HepG2 (cell line): ENCODE results near the gene VWA3A. TPM values are rescaled to one million over a fixed set of nuclear protein-coding genes. Genes with fewer than 3 reads are reported as not detected.

Source experiments
- ATAC-seq: fragments of 200-7000 bp; cut with Tn5 transposase; 3 replicates; pipeline ENCODE4 v1.9.1; 2020; ENCODE audit warnings: mild to moderate bottlenecking, moderate library complexity
- BruUV-seq: library from RNA; stranded (reverse); fragments of 400-500 nt; replicated peaks from 2 replicates; lab custom pipeline; 2021; lab: Mats Ljungman, UMichigan
- CTCF ChIA-PET: fragments of 300-600 bp; formaldehyde crosslinking; extraction: SDS; loops from one replicate; lab custom pipeline; 2021; ENCODE audit warnings: low total read pairs, inconsistent platforms, low intra/inter-chr PET ratio; lab: Yijun Ruan, JAX
- POLR2A ChIA-PET: fragments of 350-600 bp; sonication (Branson Sonifier 250); formaldehyde crosslinking; loops from one replicate; lab custom pipeline; 2020; ENCODE audit warnings: antibody characterized with exemption, inconsistent platforms; lab: Yijun Ruan, JAX
- DNase-seq: peaks from one replicate; pipeline ENCODE4 v3.0.0-alpha.2; 2015; ENCODE audit warnings: low spot score
- FAIRE-seq: peaks from 3 replicates; lab custom pipeline; 2011; peaks lifted over from hg19 to GRCh38; lab: Jason Lieb, UNC
- H2AFZ ChIP-seq: one replicate; pipeline ENCODE4 v1.6.1; 2011; ENCODE audit warnings: low read length, inconsistent platforms
- H3K27ac ChIP-seq: fragments of 300-600 bp; 3 replicates; pipeline ENCODE4 v1.8.0; 2011; ENCODE audit warnings: mixed run types, mild to moderate bottlenecking, mixed read lengths, low read length, inconsistent platforms; ENCODE audit not compliant: insufficient read depth; ENCODE audit errors: extremely low read length
- H3K27me3 ChIP-seq, 2 experiments: fragments of 200-600 bp in 1 of 2; 2 replicates in 1 of 2; 3 replicates in 1 of 2; pipeline versions ENCODE4 v1.6.0 to v1.8.0; 2011; ENCODE audit warnings: low read length in 2 of 2, mild to moderate bottlenecking in 2 of 2, moderate library complexity in 2 of 2, inconsistent platforms in 1 of 2; ENCODE audit not compliant: insufficient read depth in 2 of 2, control insufficient read depth in 1 of 2
- H3K36me3 ChIP-seq, 2 experiments: fragments of 200-600 bp in 1 of 2; replicated peaks in 1 of 2; 2 replicates in 1 of 2; 3 replicates in 1 of 2; pipeline versions ENCODE4 v1.5.1 to v1.8.0; 2011; ENCODE audit warnings: low read length in 2 of 2, inconsistent platforms in 1 of 2; ENCODE audit not compliant: insufficient read depth in 2 of 2, control insufficient read depth in 1 of 2
- H3K4me1 ChIP-seq: 2 replicates; pipeline ENCODE4 v1.5.1; 2012; ENCODE audit warnings: low read length, inconsistent platforms; ENCODE audit not compliant: insufficient read depth
- H3K4me2 ChIP-seq: 2 replicates; pipeline ENCODE4 v1.6.0; 2011; ENCODE audit warnings: low read depth, low read length, inconsistent platforms
- H3K4me3 ChIP-seq, 3 experiments: fragments of 200-600 bp in 1 of 3; sonication (generic), shearing (Covaris generic) in 1 of 3; replicated peaks in 1 of 3; 2 replicates each; pipeline ENCODE4 v1.5.1; 2011 to 2016; ENCODE audit warnings: low read length in 3 of 3, inconsistent platforms in 2 of 3, low read depth in 2 of 3, mild to moderate bottlenecking in 2 of 3, control low read depth in 1 of 3, mixed read lengths in 1 of 3; ENCODE audit not compliant: insufficient read depth in 1 of 3
- H3K79me2 ChIP-seq: one replicate; pipeline ENCODE4 v1.6.1; 2011; ENCODE audit warnings: low read length, inconsistent platforms; ENCODE audit not compliant: insufficient read depth
- H3K9ac ChIP-seq: 2 replicates; pipeline ENCODE4 v1.6.0; 2011; ENCODE audit warnings: mild to moderate bottlenecking, low read depth, low read length, inconsistent platforms; ENCODE audit not compliant: insufficient read depth
- H3K9me3 ChIP-seq: 2 replicates; pipeline ENCODE4 v1.5.1; 2012; ENCODE audit warnings: mild to moderate bottlenecking, low read length
- H4K20me1 ChIP-seq: 2 replicates; pipeline ENCODE4 v1.6.0; 2011; ENCODE audit warnings: inconsistent platforms, mild to moderate bottlenecking, low read length, moderate library complexity; ENCODE audit not compliant: insufficient read depth
- DPF2 ChIP-seq: sonication (generic); formaldehyde crosslinking; IDR thresholded peaks from 2 replicates; pipeline ENCODE4 v1.4.0; 2020; ENCODE audit warnings: mild to moderate bottlenecking, low read depth, missing genetic modification reagents, borderline replicate concordance
- GFI1 ChIP-seq: sonication (generic); formaldehyde crosslinking; IDR thresholded peaks from 2 replicates; pipeline ENCODE4 v1.5.0; 2020; ENCODE audit warnings: missing genetic modification reagents, mild to moderate bottlenecking, borderline replicate concordance
- HNRNPUL1 ChIP-seq: fragments of 200-400 bp; formaldehyde crosslinking; IDR thresholded peaks from 2 replicates; pipeline ENCODE4 v1.6.1; 2017; ENCODE audit warnings: low read depth, mild to moderate bottlenecking, low read length, moderate library complexity
- MAZ ChIP-seq, 2 experiments: sonication (generic) in 1 of 2; formaldehyde crosslinking in 1 of 2; IDR thresholded peaks; 2 replicates each; pipeline versions ENCODE4 v1.5.0 to v1.6.1; 2012 to 2020; ENCODE audit warnings: low read depth in 2 of 2, mild to moderate bottlenecking in 2 of 2, borderline replicate concordance in 1 of 2, improper control_type of control experiment in 1 of 2, low read length in 1 of 2, missing genetic modification reagents in 1 of 2, moderate library complexity in 1 of 2
- MYC ChIP-seq: sonication (generic); formaldehyde crosslinking; IDR thresholded peaks from 2 replicates; pipeline ENCODE4 v1.9.0; 2021; ENCODE audit warnings: missing genetic modification reagents, borderline replicate concordance
- ZNF264 ChIP-seq: sonication (generic); formaldehyde crosslinking; IDR thresholded peaks from 2 replicates; pipeline ENCODE4 v1.4.0; 2020; ENCODE audit warnings: missing genetic modification reagents
- ZNF333 ChIP-seq: sonication (generic); formaldehyde crosslinking; IDR thresholded peaks from 2 replicates; pipeline ENCODE4 v1.4.0; 2020; ENCODE audit warnings: mild to moderate bottlenecking, missing genetic modification reagents, borderline replicate concordance
- ZNF841 ChIP-seq: sonication (generic); formaldehyde crosslinking; IDR thresholded peaks from 2 replicates; pipeline ENCODE4 v1.8.1; 2023; ENCODE audit warnings: missing genetic modification reagents, borderline replicate concordance
- WGBS: methylation state at CpG from one replicate; pipeline ENCODE4 v1.1.6; 2017; ENCODE audit warnings: low lambda C conversion rate; 5-methylcytosine and 5-hydroxymethylcytosine counted together
- in situ Hi-C: cut with HindIII; loops from 2 replicates; pipeline ENCODE4 v1.10.0; 2017; ENCODE audit warnings: low pct_unique_long_range_greater_than_20kb; ENCODE audit not compliant: extremely low pct_ligation_motif_present
- intact Hi-C: fragments of 100-400 bp; cut with micrococcal nuclease; formaldehyde crosslinking; loops from one replicate; pipeline ENCODE4 v1.10.0; 2022; ENCODE audit not compliant: unreplicated experiment
- polyA plus RNA-seq, 8 experiments: library from polyadenylated mRNA; depleted of rRNA in 3 of 8; stranded (reverse) in 7 of 8; unstranded in 1 of 8; fragments of >200 nt; fragmentation: Illumina TruSeq in 4 of 8; extraction: Trizol in 4 of 8; gene quantifications; 2 replicates each; pipeline versions ENCODE4 v1.2.1 to v1.2.3, GENCODE V29; 2011 to 2016; ENCODE audit warnings: low read depth in 4 of 8, missing spikeins in 1 of 8, mixed read lengths in 1 of 8; ENCODE audit not compliant: insufficient read depth in 1 of 8
- total RNA-seq, 5 experiments: library from RNA; depleted of rRNA; stranded (reverse); fragments of >200 nt; fragmentation: Illumina TruSeq; extraction: Trizol; gene quantifications; 2 replicates each; pipeline ENCODE4 v1.2.3, GENCODE V29; 2016; ENCODE audit warnings: low read depth in 1 of 5
- TF ChIP-seq, protein P1 (sequence below): fragments of 450-650 bp; IDR thresholded peaks from 2 replicates; pipeline ENCODE4 v1.6.1; 2017
- TF ChIP-seq, protein P2 (sequence below): sonication (generic); formaldehyde crosslinking; IDR thresholded peaks from 2 replicates; pipeline ENCODE4 v1.5.0; 2020; ENCODE audit warnings: missing genetic modification reagents

Gene VWA3A
- total and polyA plus RNA-seq, 2 of the 13 experiments (the other 11 are each of a cell fraction or from before 2014, with no cell fraction given), result 0.03 to 0.07 TPM

DNA sequence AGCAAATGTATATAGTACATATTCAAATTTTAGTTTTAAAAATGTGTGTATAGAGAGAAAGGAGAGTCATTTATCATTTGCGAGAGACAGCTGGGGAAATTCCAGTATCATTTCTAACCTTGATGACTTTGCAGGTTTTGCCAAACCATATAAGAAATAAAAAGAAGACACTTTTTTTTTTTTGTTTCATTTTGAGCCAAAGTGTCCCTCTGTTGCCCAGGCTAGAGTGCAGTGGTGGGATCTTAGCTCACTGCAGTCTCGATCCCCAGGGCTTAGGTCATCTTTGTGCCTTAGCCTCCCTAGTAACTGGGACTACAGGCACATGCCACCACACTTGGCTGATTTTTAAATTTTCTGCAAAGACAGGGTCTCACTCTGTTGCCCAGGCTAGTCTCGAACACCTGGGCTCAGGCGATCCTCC, 38.4 kb upstream of the VWA3A start:
- Histone ChIP-seq H2AFZ (no peak overlapping the region), H3K4me3 (no peak overlapping the region), H4K20me1 (no peaks in the 10 kb centered on the region), H3K27ac (no peak overlapping the region), H3K9me3 (no peaks in the 10 kb centered on the region), H3K36me3 (peaks cover 0 to 3% of the 10 kb centered on the region in 2 experiments; a peak in 1 of 5 replicates), H3K79me2 (no peaks in the 10 kb centered on the region), H3K9ac (no peak overlapping the region), H3K27me3 (no peaks in the 10 kb centered on the region), H3K4me2 (no peak overlapping the region), H3K4me1 (no peaks in the 10 kb centered on the region)
- no peak for ATAC-seq
- DNase-seq, result no peak
- CTCF ChIA-PET, result no interaction called here
- no TSS peak for BruUV-seq
- POLR2A ChIA-PET, result no interaction called here
- TF ChIP-seq ZNF333 (CRISPR knock-in tag) (no peak), ZNF264 (CRISPR knock-in tag) (no peak), ZNF841 (CRISPR knock-in tag) (no peak), MYC (CRISPR knock-in tag) (no peak), MAZ (IDR thresholded peaks at IDR 0.05; ENCODE audit: borderline replicate concordance, low read depth, low read length) (no peak), MAZ (CRISPR knock-in tag; IDR thresholded peaks at IDR 0.05; ENCODE audit: low read depth) (no peak), HNRNPUL1 (no peak), DPF2 (CRISPR knock-in tag) (no peak), GFI1 (CRISPR knock-in tag) (no peak)
- TF ChIP-seq, protein P1, sequence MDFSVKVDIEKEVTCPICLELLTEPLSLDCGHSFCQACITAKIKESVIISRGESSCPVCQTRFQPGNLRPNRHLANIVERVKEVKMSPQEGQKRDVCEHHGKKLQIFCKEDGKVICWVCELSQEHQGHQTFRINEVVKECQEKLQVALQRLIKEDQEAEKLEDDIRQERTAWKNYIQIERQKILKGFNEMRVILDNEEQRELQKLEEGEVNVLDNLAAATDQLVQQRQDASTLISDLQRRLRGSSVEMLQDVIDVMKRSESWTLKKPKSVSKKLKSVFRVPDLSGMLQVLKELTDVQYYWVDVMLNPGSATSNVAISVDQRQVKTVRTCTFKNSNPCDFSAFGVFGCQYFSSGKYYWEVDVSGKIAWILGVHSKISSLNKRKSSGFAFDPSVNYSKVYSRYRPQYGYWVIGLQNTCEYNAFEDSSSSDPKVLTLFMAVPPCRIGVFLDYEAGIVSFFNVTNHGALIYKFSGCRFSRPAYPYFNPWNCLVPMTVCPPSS, result no peak
- TF ChIP-seq, protein P2, sequence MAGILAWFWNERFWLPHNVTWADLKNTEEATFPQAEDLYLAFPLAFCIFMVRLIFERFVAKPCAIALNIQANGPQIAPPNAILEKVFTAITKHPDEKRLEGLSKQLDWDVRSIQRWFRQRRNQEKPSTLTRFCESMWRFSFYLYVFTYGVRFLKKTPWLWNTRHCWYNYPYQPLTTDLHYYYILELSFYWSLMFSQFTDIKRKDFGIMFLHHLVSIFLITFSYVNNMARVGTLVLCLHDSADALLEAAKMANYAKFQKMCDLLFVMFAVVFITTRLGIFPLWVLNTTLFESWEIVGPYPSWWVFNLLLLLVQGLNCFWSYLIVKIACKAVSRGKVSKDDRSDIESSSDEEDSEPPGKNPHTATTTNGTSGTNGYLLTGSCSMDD (CRISPR knock-in tag), result no peak
- FAIRE-seq, result no peak
- WGBS, result 95% methylated on average over 4 of the region's 4 CpGs
- intact Hi-C loops, result no loop called here
- in situ Hi-C loops, result no loop called here
